ENCODE data around the gene COMP.

Gene COMP

DNA sequence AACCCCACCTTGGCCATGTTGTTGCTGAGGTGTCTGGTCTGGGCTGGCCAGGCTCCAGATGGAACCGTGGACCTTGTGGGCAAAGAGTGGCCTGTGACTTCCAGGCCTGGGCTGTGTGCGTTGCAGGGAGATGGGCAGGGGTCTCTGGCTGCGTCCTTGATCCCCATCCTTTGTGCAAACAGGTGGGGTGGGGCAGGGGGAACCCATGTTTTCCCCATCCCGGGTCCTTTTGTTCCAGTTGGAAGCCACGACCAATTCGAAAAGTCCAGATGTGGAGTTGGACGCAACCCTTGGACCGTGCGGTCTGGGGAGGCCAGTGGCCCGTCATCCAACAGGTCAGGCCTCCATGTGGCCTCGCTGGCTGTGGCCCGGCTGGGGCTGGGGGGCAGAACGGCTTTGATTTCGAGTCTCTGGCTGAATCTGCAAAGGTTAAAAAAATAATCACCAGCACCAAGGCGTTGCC, 13.1 kb upstream of the COMP start:
- FAIRE-seq (no peak), DNase-seq (ENCODE audit: low spot score) (no peak)

- FAIRE-seq: no peak
Observed at GRCh38 chr19:18803550-18804138, 12.5 kb upstream of the COMP start.

DNA sequence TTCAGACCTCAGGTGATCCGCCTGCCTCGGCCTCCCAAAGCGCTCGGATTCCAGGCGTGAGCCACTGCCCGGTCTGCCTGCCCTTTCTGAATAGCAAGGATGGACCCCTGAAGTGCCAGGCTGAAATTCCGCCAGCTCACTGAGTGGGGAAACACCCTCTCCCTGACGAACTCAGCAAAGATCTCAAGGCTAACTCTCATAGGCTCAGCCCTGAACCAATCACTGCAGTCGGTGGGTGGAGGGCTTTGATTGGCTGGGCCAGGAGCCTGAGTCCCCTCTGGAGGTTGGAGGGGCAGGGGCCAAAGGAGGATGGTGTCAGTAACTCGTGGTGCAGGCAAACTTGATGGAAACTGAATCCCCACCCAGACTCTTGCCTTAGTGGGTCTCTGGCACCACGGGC, 11.2 kb upstream of the COMP start:
- DNase-seq (ENCODE audit: low spot score) (no peak), FAIRE-seq (no peak)

More at GRCh38 chr19:18803550-18804138, 12.5 kb upstream of the COMP start:
- no peak for DNase-seq (ENCODE audit: low spot score)

DNA sequence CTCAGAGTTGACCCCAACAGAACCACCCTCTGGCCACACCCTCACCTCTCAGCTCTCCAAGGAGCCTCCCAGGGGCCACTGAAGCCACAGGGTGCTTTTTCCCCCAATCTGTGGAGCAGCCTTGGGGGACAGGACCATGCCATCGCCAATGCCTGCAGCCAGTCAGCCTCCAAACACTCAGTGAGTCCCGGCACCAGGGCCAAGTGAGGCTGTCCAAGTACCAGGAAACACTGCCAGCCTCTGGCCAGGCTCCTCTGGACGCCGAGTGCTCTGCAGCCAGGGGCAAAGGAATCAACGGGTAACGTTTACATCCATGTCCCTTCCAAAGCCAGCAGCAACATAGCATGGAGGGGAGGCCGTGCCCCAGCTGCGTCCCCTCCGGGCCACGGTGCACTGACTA, 9.5 kb upstream of the COMP start:
- DNase-seq (ENCODE audit: low spot score) (no peak), FAIRE-seq (no peak)

DNA sequence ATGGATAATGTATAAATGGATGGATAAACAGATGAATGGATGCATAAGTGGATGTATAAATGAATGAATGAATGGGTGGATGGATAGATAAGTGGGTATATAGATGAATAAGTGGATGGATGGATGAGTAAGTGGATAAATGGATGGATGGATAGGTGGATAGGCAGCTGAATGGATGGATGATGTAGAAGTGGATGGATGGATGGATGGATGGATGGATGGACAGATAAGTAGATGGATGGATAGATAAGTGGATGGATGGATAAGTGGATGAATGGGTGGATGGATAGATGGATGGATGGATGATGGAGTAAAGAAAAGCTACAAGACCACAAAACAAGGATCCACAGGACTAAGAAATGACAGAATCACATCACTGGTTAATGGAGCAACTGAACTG, 9.0 kb upstream of the COMP start:
- FAIRE-seq: peak; percentile 62
- no peak for DNase-seq (ENCODE audit: low spot score)

DNA sequence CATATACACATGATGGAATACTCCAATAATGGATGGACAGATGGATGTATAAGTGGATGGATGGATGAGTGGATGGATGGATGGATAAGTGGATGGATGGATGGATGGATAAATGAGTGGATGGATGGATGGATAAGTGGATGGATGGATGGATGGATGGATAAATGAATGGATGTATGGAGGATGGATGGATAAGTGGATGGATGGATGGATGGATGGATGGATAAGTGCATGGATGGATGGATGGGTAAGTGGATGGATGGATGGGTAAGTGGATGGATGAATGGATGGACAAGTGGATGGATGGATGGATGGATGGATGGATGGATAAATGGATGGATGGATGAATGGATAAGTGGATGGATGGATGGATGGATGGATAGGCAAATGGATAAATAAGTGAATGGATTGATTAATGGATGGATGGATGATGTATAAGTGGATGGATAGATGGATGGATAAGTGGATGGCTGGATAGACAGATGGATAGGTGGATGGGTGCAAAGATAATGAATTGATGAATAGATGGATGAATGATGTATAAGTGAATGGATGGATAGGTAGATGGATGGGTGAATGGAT, 8.4 kb upstream of the COMP start:
- FAIRE-seq (no peak), DNase-seq (ENCODE audit: low spot score) (no peak)

GRCh38 chr19:18798384-18799352, 7.6 kb upstream of the COMP start:
- FAIRE-seq (no peak), DNase-seq (ENCODE audit: low spot score) (no peak)

DNA sequence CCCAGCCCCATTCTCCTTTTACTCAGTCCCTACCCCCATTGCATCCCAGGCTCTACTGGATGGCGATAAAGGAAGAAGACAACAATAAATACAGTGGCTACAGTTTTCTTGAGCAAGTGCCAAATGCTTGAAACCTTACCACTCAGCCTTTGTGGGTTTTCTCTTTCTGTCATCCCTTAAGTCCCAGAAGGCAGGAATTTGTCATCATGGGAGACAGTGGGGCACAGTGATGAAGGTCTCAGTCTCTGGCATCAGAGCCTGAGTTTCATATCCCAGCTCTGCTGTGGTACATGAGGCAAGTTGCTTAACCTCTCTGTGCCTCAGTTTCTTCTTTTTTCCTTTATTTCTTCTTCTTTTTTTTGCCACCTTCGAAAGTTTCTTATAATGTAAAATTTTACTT, 5.1 kb upstream of the COMP start:
- FAIRE-seq: no peak

GRCh38 chr19:18795540-18795939, 4.4 kb upstream of the COMP start:
- peak; percentile 43 for DNase-seq (ENCODE audit: low spot score)
- no peak for FAIRE-seq

More for the DNA sequence above, 5.1 kb upstream of the COMP start:
- DNase-seq (ENCODE audit: low spot score): no peak

- DNase-seq (ENCODE audit: low spot score): no peak
- no peak for FAIRE-seq
Observed at GRCh38 chr19:18794692-18795091, 3.6 kb upstream of the COMP start.

- DNase-seq (ENCODE audit: low spot score) (no peak), FAIRE-seq (no peak)
Observed at GRCh38 chr19:18794029-18794313, 2.9 kb upstream of the COMP start.

GRCh38 chr19:18793144-18794028, 2.3 kb upstream of the COMP start:
- FAIRE-seq: no peak
- no peak for DNase-seq (ENCODE audit: low spot score)

- no peak for FAIRE-seq
- DNase-seq (ENCODE audit: low spot score): no peak
Observed at GRCh38 chr19:18792661-18793060, 1.6 kb upstream of the COMP start.

DNA sequence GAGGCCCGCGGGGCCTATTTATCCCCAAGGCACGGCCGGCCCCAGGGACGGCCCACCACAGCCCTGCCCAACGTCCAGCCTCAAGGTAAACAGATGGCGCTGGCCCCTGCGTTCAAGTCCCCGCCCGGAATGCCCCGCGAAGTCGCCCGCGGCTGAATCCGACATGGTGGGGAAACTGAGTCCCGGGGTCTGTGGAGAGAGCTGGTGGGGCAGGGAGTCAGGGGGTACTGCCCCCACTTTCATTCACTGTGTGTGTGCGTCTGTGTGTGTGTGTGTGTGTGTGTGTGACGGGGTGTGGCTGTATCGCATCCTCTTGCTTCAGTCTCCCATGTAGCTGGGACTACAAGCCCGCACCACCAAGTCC, 192 bp upstream of the COMP start:
- no peak for DNase-seq (ENCODE audit: low spot score)
- no peak for FAIRE-seq

GRCh38 chr19:18789883-18790565, 1.1 kb downstream of the COMP start:
- DNase-seq (ENCODE audit: low spot score) (no peak), FAIRE-seq (no peak)

GRCh38 chr19:18789422-18789869, 1.7 kb downstream of the COMP start:
- FAIRE-seq (no peak), DNase-seq (ENCODE audit: low spot score) (no peak)

- FAIRE-seq (no peak), DNase-seq (ENCODE audit: low spot score) (no peak)
Observed at GRCh38 chr19:18788529-18789421, 2.3 kb downstream of the COMP start.

GRCh38 chr19:18785179-18786124, 5.7 kb downstream of the COMP start:
- DNase-seq (ENCODE audit: low spot score): peak; percentile 30
- no peak for FAIRE-seq

GRCh38 chr19:18784786-18785120, 6.4 kb downstream of the COMP start:
- FAIRE-seq (no peak), DNase-seq (ENCODE audit: low spot score) (no peak)
